ENCODE results near the gene S1PR3. TPM values are rescaled to one million over a fixed set of nuclear protein-coding genes. Genes with fewer than 3 reads are reported as not detected.

S1PR3 gene
- polyA plus RNA-seq, 2 of the 4 experiments (the other 2 are of a cell fraction): 26.4 to 33.7 TPM

- Histone ChIP-seq H3K4me2 (no peak overlapping the region), H3K27ac (no peak overlapping the region), H3K9me3 (no peaks in the 10 kb centered on the region), H3K4me3 (no peak overlapping the region), H3K4me1 (peaks cover 6% of the 10 kb centered on the region)
- TF ChIP-seq ZNF302 (CRISPR knock-in tag; IDR thresholded peaks at IDR 0.05) (no peak), CBX8 (IDR thresholded peaks at IDR 0.05) (no peak), JUN (IDR thresholded peaks at IDR 0.05) (no peak), EHF (CRISPR knock-in tag; IDR thresholded peaks at IDR 0.05) (no peak), BHLHE40 (IDR thresholded peaks at IDR 0.05; ENCODE audit: low read depth, low read length) (no peak), FOXS1 (CRISPR knock-in tag; IDR thresholded peaks at IDR 0.05) (no peak), KDM5A (IDR thresholded peaks at IDR 0.05) (no peak), HOXB13 (CRISPR knock-in tag; IDR thresholded peaks at IDR 0.05; ENCODE audit: low read depth) (no peak), CBX2 (IDR thresholded peaks at IDR 0.05; ENCODE audit: borderline replicate concordance, low read depth) (no peak), RAD21 (conservative IDR thresholded peaks at IDR 0.05 in 1 of 2, IDR thresholded peaks at IDR 0.05 in 1 of 2) (no peak), REST (IDR thresholded peaks at IDR 0.05) (no peak), E2F6 (IDR thresholded peaks at IDR 0.05; ENCODE audit: borderline replicate concordance, low read depth) (no peak), RARB (CRISPR knock-in tag; IDR thresholded peaks at IDR 0.05) (no peak), EP300 (IDR thresholded peaks at IDR 0.05) (no peak), FOSL2 (IDR thresholded peaks at IDR 0.05) (no peak), FOSL2 (CRISPR knock-in tag; IDR thresholded peaks at IDR 0.05) (no peak), SREBF2 (IDR thresholded peaks at IDR 0.05) (no peak), EHMT2 (IDR thresholded peaks at IDR 0.05; ENCODE audit: low read depth) (no peak)
- 88% methylated on average over 9 of the region's 9 CpGs for WGBS (ENCODE audit: missing lambda C conversion rate)
- FAIRE-seq (no peak), DNase-seq (ENCODE audit: low read depth in 1 of 2, low spot score in 1 of 2) (no peak), ATAC-seq (no peak)
- POLR2A ChIA-PET: no interaction called here
- CTCF ChIA-PET: interaction anchor here (1.7 kb wide), 1 partner anchor 13 kb away, joined by 4 read pairs; no protein-coding TSS in a partner anchor
These were observed 14.1 kb downstream of the S1PR3 start for GRCh38 chr9:89005323-89005722.

GRCh38 chr9:89006267-89006666, 15.0 kb downstream of the S1PR3 start:
- no peaks in the 10 kb centered on the region for H3K4me1 ChIP-seq
- ChIA-PET CTCF (interaction anchor here (0.6 to 1.2 kb wide), 4 partner anchors 413 to 599 kb away, joined by 3 read pairs; partner anchors contain the start of gene NXNL2), POLR2A (no interaction called here)
- H3K4me2 ChIP-seq: no peak overlapping the region
- no peak overlapping the region for H3K4me3 ChIP-seq
- WGBS (ENCODE audit: missing lambda C conversion rate): 31% methylated on average over 2 of the region's 2 CpGs
- FAIRE-seq: no peak
- no peak for ATAC-seq
- no peak for TF ChIP-seq GATA3 (IDR thresholded peaks at IDR 0.05; ENCODE audit: borderline replicate concordance)
- TF ChIP-seq REST (IDR thresholded peaks at IDR 0.05): no peak
- no peak for TF ChIP-seq TFCP2L1 (CRISPR knock-in tag; IDR thresholded peaks at IDR 0.05)
- TF ChIP-seq HMGXB4 (CRISPR knock-in tag; IDR thresholded peaks at IDR 0.05; ENCODE audit: borderline replicate concordance): no peak
- no peak for TF ChIP-seq PHF8 (IDR thresholded peaks at IDR 0.05; ENCODE audit: borderline replicate concordance, low read depth)
- TF ChIP-seq RARB (CRISPR knock-in tag; IDR thresholded peaks at IDR 0.05): no peak
- no peak overlapping the region for H3K27ac ChIP-seq
- no peak for DNase-seq (ENCODE audit: low read depth in 1 of 2, low spot score in 1 of 2)
- no peaks in the 10 kb centered on the region for H3K9me3 ChIP-seq

All from A549 (cell line).